NCI-H1092 (cell line): ENCODE results near the gene B3GAT1.
A peak's percentile ranks its signal among the peaks of the same experiment; 100 is the strongest.

Source experiments
- DNase-seq: peaks from one replicate; lab custom pipeline; 2025; lab: John Stamatoyannopoulos, UW

B3GAT1 gene

DNA sequence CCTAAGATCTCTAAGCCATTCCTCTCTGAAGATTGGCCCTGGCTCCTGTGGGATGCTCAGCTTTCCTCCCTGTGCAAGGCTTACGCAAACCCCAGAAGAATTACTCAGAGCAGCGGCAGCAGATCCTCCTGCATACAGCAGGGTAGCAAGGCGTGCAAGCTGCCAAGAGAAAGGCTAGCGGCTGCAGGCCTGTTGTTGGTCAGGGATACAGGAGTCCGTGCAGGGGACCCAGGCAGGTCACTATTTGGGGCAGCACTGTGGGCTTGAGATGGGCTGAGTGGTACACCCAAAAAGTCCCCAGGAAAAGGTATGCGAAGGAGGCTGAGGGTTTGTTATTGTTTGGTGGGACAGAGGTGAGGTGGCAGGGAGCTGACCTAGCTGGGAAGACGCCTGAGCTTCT, 78.7 kb downstream of the B3GAT1 start:
- DNase-seq, result no peak

- no peak for DNase-seq
Observed at GRCh38 chr11:134332782-134333181, 79.3 kb downstream of the B3GAT1 start.

GRCh38 chr11:134332189-134332631, 79.8 kb downstream of the B3GAT1 start:
- DNase-seq, result no peak

- peak; percentile 70 for DNase-seq
Observed at GRCh38 chr11:134331354-134332188, 80.5 kb downstream of the B3GAT1 start, which contains the start of gene GLB1L2. Gene GLB1L2 (plus strand): TSS chr11:134331988. CDS start chr11:134332062, 74 bp downstream.

DNA sequence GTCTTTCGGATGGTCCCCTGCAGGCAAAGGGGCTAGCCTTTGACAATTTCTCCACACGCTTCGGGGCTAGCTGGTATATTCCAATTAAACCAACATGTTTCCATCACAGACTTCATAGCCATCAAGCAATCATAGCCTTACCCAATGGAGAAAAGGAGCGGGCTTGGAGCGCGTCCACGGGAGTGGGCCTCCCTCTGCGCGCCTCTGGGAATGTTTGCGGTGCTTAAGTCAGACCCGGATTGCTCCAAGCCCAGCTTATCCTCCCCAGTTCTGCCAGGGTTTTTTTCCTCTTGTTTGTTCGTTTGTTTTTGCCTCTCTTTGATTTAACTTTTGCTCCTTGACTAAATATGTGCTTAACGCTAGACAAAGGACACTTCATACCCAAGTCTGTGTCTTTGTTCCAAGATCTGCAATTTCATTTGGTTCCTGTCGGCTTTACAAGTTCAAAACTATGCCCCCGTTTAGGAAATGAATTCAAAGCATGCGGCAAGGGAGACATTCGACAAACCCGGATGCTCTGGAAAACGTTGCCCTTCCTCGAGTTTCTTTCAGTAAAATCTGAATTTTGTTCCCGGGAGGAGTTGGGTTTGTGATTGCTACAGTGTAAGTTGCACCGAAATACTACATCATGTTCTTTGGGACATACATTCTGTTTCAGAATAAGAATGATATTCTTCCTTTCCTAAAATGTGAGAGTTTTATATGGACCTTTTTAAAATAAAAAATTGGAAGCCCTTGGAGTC, 81.3 kb downstream of the B3GAT1 start:
- DNase-seq, result no peak
